Endodermal cell (in vitro differentiated cells): ENCODE measurements around the gene TNPO3. TPM values are rescaled to one million over a fixed set of nuclear protein-coding genes. Genes with fewer than 3 reads are reported as not detected.
"Not testable (repeated sequence)": the region's sequence is repeated elsewhere in the genome, so short reads cannot be mapped to it uniquely, and the experiment has no call there.

Source experiments
- DNase-seq: peaks from one replicate; pipeline ENCODE4 v3.0.0-alpha.2; 2017
- H3K27ac ChIP-seq: 2 replicates; pipeline ENCODE4 v1.5.1; 2013; ENCODE audit warnings: mild to moderate bottlenecking, low read depth, low read length, moderate library complexity
- H3K27me3 ChIP-seq: 2 replicates; pipeline ENCODE4 v1.6.1; 2013; ENCODE audit warnings: mild to moderate bottlenecking, low read length, moderate library complexity; ENCODE audit not compliant: insufficient read depth, control insufficient read depth, poor library complexity, severe bottlenecking
- H3K36me3 ChIP-seq: 2 replicates; pipeline ENCODE4 v1.7.0; 2013; ENCODE audit warnings: mild to moderate bottlenecking, low read length, moderate library complexity; ENCODE audit not compliant: control insufficient read depth, insufficient read depth
- H3K4me1 ChIP-seq: one replicate; pipeline ENCODE4 v1.7.0; 2013; ENCODE audit warnings: low read length; ENCODE audit not compliant: control insufficient read depth, insufficient read depth
- H3K4me3 ChIP-seq: 2 replicates; pipeline ENCODE4 v1.5.1; 2013; ENCODE audit warnings: mild to moderate bottlenecking, low read length, moderate library complexity
- H3K9ac ChIP-seq: 2 replicates; pipeline ENCODE4 v1.6.1; 2013; ENCODE audit warnings: mild to moderate bottlenecking, low read length, moderate library complexity; ENCODE audit not compliant: poor library complexity, severe bottlenecking; ENCODE audit errors: extremely low read depth
- H3K9me3 ChIP-seq: 2 replicates; pipeline ENCODE4 v1.6.1; 2013; ENCODE audit warnings: mild to moderate bottlenecking, low read length, moderate library complexity; ENCODE audit not compliant: control insufficient read depth
- H3K27ac Mint-ChIP-seq: 2 replicates; pipeline ENCODE4 v1.8.0; 2020; ENCODE audit warnings: mixed read lengths
- H3K27me3 Mint-ChIP-seq: 2 replicates; pipeline ENCODE4 v1.8.0; 2021; ENCODE audit warnings: mild to moderate bottlenecking, mixed read lengths; ENCODE audit not compliant: insufficient read depth
- H3K36me3 Mint-ChIP-seq: 2 replicates; pipeline ENCODE4 v1.8.0; 2020; ENCODE audit warnings: low read depth, mixed read lengths
- H3K4me1 Mint-ChIP-seq: 2 replicates; pipeline ENCODE4 v1.8.0; 2020; ENCODE audit warnings: mixed read lengths
- H3K4me3 Mint-ChIP-seq: 2 replicates; pipeline ENCODE4 v1.8.0; 2020; ENCODE audit warnings: mild to moderate bottlenecking, moderate library complexity, mixed read lengths
- H3K9me3 Mint-ChIP-seq: 2 replicates; pipeline ENCODE4 v1.8.0; 2020; ENCODE audit warnings: mild to moderate bottlenecking, mixed read lengths
- WGBS, 2 experiments: methylation state at CpG; one replicate each; pipeline versions ENCODE4 v1.1.5 to v1.1.7; 2013; ENCODE audit warnings: missing lambda C conversion rate in 2 of 2, mixed read lengths in 1 of 2; ENCODE audit not compliant: insufficient coverage in 1 of 2, insufficient read length in 1 of 2; 5-methylcytosine and 5-hydroxymethylcytosine counted together
- total RNA-seq, 2 donors: library from RNA; stranded (reverse); fragmentation: NEBNext Ultra II Directional in 1 of 2; extraction: Animal tissue kit (Norgen Biotek cat#: 25700) in 1 of 2; gene quantifications; 2 replicates in 1 of 2; 3 replicates in 1 of 2; pipeline ENCODE4 v1.2.1, GENCODE V29; 2021
- TF ChIP-seq, protein P1 (sequence below): fragments of 200-600 bp; sonication (generic); conservative IDR thresholded peaks from 2 replicates; pipeline ENCODE4 v1.5.0; 2021; ENCODE audit warnings: antibody characterized with exemption, mild to moderate bottlenecking

TNPO3 gene
- total RNA-seq, 2 donors from 2014 or later: 68.0 to 73.1 TPM

DNA sequence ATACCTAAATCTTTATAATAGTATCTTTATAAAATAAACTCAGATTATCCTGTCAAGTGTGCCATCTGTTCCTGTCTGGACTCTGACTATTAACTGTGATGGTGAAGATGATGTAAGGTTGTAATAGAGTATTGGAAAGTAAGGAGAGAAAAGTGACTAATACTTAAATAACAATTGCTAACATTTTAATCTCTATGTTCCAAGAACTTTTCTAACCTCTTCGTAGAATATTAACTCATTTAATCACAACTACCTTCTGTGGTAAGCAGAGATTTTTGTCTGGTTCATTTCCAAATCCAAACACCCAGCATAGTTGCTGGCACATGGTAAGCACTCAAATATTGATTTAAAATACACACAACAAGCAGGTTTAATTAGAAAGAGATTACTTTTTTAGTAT is 2.5 kb downstream of the TNPO3 start:
- peak overlapping the region; percentile 98 for H3K4me3 ChIP-seq
- 94 to 100% methylated on average over 1 of the region's 1 CpG for WGBS, 2 experiments
- no peaks in the 10 kb centered on the region for H3K27me3 ChIP-seq
- peaks cover 20% of the 10 kb centered on the region for H3K36me3 Mint-ChIP-seq
- no peaks in the 10 kb centered on the region for H3K9me3 ChIP-seq
- H3K27ac ChIP-seq: no peak overlapping the region
- no peak overlapping the region for H3K9ac ChIP-seq
- H3K4me1 ChIP-seq: no peaks in the 10 kb centered on the region
- no peaks in the 10 kb centered on the region for H3K27me3 Mint-ChIP-seq
- H3K36me3 ChIP-seq: peaks cover 11% of the 10 kb centered on the region
- no peak overlapping the region for H3K27ac Mint-ChIP-seq
- peak overlapping the region; percentile 97 for H3K4me3 Mint-ChIP-seq
- H3K9me3 Mint-ChIP-seq: no peaks in the 10 kb centered on the region
- H3K4me1 Mint-ChIP-seq: peaks cover 7% of the 10 kb centered on the region
- TF ChIP-seq, protein P1, sequence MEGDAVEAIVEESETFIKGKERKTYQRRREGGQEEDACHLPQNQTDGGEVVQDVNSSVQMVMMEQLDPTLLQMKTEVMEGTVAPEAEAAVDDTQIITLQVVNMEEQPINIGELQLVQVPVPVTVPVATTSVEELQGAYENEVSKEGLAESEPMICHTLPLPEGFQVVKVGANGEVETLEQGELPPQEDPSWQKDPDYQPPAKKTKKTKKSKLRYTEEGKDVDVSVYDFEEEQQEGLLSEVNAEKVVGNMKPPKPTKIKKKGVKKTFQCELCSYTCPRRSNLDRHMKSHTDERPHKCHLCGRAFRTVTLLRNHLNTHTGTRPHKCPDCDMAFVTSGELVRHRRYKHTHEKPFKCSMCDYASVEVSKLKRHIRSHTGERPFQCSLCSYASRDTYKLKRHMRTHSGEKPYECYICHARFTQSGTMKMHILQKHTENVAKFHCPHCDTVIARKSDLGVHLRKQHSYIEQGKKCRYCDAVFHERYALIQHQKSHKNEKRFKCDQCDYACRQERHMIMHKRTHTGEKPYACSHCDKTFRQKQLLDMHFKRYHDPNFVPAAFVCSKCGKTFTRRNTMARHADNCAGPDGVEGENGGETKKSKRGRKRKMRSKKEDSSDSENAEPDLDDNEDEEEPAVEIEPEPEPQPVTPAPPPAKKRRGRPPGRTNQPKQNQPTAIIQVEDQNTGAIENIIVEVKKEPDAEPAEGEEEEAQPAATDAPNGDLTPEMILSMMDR: no peak
- no peak for DNase-seq

DNA sequence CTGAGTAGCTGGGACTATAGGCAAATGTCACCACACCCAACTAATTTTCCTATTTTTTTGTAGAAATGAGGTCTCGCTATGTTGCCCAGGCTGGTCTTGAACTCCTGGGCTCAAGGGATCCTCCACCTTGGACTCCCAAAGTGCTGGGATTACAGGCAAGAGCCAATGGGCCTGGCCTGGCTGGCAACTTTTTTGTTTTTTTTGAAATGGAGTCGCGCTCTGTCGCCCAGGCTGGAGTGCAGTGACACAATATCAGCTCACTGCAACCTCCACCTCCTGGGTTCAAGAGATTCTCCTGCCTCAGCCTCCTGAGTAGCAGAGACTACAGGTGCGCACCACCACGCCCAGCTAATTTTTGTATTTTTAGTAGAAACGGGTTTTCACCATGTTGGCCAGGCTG is 3.5 kb downstream of the TNPO3 start:
- H3K9ac ChIP-seq, DNase-seq, H3K9me3 Mint-ChIP-seq, H3K4me1 ChIP-seq, H3K9me3 ChIP-seq, H3K4me3 ChIP-seq, H3K4me3 Mint-ChIP-seq, H3K27ac ChIP-seq, H3K27ac Mint-ChIP-seq, H3K27me3 Mint-ChIP-seq, H3K4me1 Mint-ChIP-seq, H3K27me3 ChIP-seq: not testable (repeated sequence)
- WGBS, 2 experiments: 95 to 97% methylated on average over 4 to 7 of the region's 7 CpGs
- H3K36me3 Mint-ChIP-seq: peaks cover 20% of the 10 kb centered on the region
- peaks cover 11% of the 10 kb centered on the region for H3K36me3 ChIP-seq

DNA sequence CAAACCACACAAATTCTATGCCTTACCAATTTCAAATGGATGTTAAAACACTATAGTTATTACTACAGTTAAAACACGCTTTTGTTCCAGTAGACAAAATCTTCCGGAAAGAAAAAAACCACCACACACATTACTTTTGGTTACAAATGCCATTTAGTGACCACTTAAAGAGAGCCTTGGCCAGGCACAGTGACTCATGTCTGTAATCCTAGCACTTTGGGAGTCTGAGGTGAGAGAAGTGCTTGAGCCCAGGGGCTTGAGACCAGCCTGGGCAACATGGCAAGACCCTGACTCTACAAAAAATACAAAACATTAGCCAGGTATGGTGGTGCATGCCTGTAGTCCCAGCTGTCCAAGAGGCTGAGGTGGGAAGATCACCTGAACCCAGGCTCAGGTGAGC is 7.2 kb downstream of the TNPO3 start:
- Histone ChIP-seq H3K27me3 (no peaks in the 10 kb centered on the region), H3K9ac (no peak overlapping the region), H3K4me1 (no peaks in the 10 kb centered on the region), H3K27ac (no peak overlapping the region), H3K9me3 (no peaks in the 10 kb centered on the region), H3K4me3 (no peak overlapping the region), H3K36me3 (peaks cover 11% of the 10 kb centered on the region)
- WGBS, 2 experiments: 96% methylated on average over 2 of the region's 2 CpGs; no CpG with 5 or more reads in 1 of the 2 experiments
- H3K4me1 Mint-ChIP-seq: peaks cover 3% of the 10 kb centered on the region
- H3K27ac Mint-ChIP-seq: no peak overlapping the region
- H3K9me3 Mint-ChIP-seq: no peaks in the 10 kb centered on the region
- H3K4me3 Mint-ChIP-seq: no peak overlapping the region
- H3K36me3 Mint-ChIP-seq: peaks cover 20% of the 10 kb centered on the region
- H3K27me3 Mint-ChIP-seq: no peaks in the 10 kb centered on the region
- DNase-seq: no peak
- TF ChIP-seq, protein P1: no peak

DNA sequence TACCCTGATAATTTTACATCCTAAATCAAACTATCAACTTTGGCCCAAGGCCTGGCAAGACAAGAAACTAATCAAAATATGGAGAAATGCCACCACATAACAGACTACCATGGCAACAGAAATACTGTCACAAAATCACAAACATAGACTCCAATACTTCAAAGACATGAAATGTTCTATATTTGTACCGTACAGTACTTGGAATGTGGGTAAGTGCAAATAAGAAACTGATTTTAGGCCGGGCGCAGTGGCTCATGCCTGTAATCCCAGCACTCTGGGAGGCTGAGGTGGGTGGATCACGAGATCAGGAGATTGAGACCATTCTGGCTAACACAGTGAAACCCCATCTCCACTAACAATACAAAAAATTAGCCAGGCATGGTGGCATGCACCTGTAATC is 9.2 kb downstream of the TNPO3 start:
- H3K9ac ChIP-seq: no peak overlapping the region
- H3K9me3 ChIP-seq: no peaks in the 10 kb centered on the region
- H3K27me3 Mint-ChIP-seq: no peaks in the 10 kb centered on the region
- no peak overlapping the region for H3K4me3 ChIP-seq
- H3K27me3 ChIP-seq: no peaks in the 10 kb centered on the region
- no peaks in the 10 kb centered on the region for H3K4me1 ChIP-seq
- H3K36me3 ChIP-seq: peaks cover 15% of the 10 kb centered on the region
- H3K4me1 Mint-ChIP-seq: peaks cover 8% of the 10 kb centered on the region
- no peak for DNase-seq
- WGBS, 2 experiments: 94 to 100% methylated on average over 3 to 4 of the region's 4 CpGs
- peaks cover 17% of the 10 kb centered on the region for H3K36me3 Mint-ChIP-seq
- H3K27ac ChIP-seq: no peak overlapping the region
- TF ChIP-seq, protein P1: no peak
- H3K27ac Mint-ChIP-seq: no peak overlapping the region
- H3K4me3 Mint-ChIP-seq: no peak overlapping the region
- no peaks in the 10 kb centered on the region for H3K9me3 Mint-ChIP-seq
